NCI-H146 treated with DMSO at 0.1 percent for 48 hours (cell line): ENCODE measurements around the gene EFCAB6.

Source experiments
- DNase-seq: peaks from one replicate; lab custom pipeline; 2025; ENCODE audit not compliant: unreplicated experiment; lab: John Stamatoyannopoulos, UW

The EFCAB6 gene

GRCh38 chr22:43812149-43812842, at the start of gene EFCAB6:
EFCAB6 (minus strand) TSS chr22:43812305; CDS start chr22:43782318, 29,987 bp downstream.
- peak; percentile 74 for DNase-seq

- DNase-seq = no peak
Observed at GRCh38 chr22:43861529-43861928, 49.4 kb upstream of the EFCAB6 start.

GRCh38 chr22:43860831-43861230, 48.7 kb upstream of the EFCAB6 start:
- DNase-seq = no peak

DNA sequence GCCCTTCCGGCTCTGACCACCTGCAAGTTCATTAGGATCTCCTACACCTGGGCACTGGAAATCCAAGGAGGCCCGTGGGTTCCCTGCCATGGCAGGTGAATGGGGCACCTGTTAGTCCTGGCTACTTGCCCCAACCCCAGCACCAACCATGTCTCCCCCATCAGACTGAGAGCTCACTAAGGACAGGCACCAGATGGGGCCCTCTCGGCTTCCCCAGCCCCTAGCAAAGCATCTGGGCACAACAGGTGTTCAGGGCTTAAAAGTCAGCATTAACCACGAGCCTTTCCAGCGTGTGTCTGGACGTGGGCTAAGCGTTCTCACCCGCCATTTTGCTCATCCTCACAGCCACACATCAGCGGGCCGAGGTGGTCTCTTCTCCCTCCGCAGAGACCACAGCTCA, 48.0 kb upstream of the EFCAB6 start:
- no peak for DNase-seq

- DNase-seq = no peak
Observed at GRCh38 chr22:43859621-43860020, 47.5 kb upstream of the EFCAB6 start.

DNA sequence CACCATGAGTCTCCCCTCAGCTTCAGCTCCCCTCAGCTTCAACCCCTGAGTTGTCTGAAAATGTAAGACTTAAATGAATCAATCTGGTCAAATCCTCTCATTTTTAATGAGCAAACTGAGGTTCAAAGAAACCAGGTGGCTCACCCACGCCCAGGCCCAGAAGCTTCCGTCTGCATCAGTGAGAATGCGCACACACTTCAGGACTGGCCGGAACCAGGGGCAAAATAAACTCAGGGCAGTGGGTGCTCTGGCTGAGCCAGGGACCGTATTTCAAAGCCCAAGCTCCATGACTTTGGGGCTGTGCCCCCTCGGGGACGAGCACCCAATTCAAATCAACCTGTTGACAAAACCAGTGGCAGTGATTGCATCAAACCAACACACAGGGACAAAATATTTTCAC, 47.1 kb upstream of the EFCAB6 start:
- DNase-seq = no peak

- DNase-seq = no peak
Observed at GRCh38 chr22:43858156-43858895, 46.2 kb upstream of the EFCAB6 start.

DNA sequence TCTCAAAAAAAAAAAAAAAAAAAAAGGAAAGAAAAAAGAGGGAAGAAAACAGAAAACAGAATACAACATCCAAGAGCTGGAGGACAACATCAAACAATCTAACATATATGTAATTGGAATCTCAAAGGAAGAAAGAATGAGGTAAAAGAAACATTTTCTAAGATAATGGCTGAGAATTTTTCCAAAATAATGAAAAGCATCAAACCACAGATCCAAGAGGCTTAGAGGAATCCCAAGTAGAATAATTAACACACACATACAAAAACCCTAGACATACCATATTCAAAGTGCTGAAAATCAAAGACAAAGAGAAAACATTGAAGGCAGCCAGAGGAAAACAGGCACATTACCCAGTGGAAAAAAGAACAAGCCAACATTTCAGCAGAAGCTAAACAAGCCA, 45.3 kb upstream of the EFCAB6 start:
- DNase-seq = no peak

- no peak for DNase-seq
Observed at GRCh38 chr22:43855431-43855830, 43.3 kb upstream of the EFCAB6 start.

DNA sequence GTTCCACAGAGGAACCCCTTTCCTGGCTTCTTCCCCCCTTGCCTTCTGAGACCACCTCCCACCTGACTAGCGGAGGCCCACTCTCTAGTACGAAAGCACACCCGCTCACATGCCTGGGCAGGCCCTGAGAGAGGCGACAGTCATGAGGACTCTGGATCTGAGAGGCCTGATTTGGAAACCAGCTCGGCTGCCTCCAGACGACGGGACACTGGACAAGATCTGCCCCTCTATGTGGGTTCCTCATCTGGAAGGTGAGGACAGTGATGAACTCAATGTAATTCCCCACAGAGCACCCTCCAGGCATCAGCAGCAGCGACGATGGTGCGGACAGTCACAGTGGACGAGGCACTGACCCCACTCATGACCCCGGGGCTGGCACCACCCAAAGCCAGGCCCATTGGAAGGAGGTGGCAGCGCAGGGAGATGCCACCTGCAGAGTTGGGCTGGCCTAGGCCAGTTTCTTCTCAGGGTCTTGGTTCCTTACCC, 42.7 kb upstream of the EFCAB6 start:
- DNase-seq = no peak

DNA sequence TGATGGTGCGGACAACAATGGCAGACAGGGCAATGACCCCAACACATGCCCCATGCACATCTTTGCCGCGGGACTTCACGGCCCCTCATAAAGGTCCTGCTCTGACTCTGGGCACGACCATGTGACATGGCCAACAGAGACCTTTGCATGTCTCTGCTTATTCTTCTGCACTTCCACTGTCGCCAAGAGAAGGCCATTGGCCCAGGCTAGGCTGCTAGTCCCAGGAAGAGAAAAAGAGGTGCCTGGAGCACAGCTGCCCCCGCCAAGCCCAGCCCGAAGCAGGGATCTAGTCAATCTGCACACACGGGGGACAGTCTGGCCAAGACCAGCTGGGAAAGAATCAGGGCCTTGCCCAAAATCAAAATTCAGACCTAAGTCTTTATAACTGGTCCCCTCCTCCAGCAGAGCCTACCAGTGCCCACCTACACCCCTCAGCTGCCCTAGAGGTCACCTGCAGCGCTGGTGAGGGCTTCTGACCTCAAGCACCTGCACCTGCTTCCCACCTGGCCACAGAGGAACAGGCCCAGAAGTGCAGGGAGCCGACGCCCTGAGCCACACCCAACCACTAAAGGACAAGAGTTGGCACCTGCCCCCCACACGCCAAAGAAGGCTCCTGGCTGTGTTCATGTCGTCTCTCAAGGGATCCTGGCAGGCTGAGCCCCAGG, 42.1 kb upstream of the EFCAB6 start:
- DNase-seq = no peak

GRCh38 chr22:43853328-43853931, 41.3 kb upstream of the EFCAB6 start:
- no peak for DNase-seq

- no peak for DNase-seq
Observed at GRCh38 chr22:43852573-43853327, 40.6 kb upstream of the EFCAB6 start.

DNA sequence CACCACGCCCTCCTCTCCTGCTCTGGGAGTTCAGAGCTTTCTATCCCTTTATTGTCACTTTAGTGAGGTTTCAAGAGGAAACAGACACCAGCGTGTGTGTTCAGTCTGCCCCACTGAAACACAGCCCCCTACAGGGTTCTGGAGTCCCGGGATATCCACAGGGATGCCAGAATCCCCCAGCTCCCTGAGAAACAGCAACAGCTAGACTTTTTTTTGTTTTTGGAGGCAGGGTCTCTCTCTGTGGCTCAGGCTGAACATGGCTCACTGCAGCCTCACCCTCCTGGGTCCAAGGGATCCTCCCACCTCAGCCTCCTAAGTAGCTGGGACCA, 39.8 kb upstream of the EFCAB6 start:
- no peak for DNase-seq

DNA sequence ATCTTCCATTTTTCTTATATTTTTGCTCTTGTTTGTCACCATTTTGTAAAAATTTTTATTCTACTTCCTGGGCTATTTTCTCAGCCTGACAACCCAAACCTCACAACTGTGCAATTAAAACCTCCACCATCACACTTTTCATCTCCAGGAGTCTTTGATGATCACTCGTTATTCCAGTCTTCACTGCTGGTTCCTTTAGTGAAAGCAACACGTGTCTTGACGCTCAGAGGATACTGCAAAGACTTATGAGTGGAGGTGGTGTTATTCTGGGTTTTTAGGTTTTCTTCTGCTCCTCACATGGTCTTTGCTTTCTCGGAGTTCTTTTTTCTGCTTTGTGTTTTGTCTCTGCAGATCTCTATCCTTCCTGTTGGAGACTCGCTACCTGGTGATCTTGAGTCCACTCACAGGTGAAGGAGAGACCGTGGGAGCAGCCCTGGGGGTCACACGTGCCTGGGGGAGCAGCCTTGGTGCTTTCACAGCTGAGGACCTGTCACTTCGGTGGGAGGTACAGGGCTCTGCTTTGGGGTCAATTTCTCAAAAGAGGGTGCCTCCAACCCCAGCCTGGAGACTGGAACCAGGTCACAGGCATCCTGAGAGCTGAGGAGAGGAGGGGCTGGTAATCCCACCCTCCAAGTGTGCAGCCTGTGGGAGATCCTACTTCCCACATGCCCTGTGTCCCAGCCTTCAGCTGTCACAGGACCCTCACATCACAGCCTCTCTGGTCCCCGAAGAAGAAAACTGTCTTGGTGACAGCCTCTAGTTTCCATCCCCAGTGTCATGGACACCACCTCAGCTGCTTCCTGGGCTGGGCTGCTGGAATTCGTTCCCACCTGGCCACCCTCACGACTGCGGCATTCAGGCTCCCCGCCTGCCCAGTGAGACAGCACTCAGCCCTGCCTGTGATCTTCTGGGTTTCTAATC, 39.2 kb upstream of the EFCAB6 start:
- no peak for DNase-seq

DNA sequence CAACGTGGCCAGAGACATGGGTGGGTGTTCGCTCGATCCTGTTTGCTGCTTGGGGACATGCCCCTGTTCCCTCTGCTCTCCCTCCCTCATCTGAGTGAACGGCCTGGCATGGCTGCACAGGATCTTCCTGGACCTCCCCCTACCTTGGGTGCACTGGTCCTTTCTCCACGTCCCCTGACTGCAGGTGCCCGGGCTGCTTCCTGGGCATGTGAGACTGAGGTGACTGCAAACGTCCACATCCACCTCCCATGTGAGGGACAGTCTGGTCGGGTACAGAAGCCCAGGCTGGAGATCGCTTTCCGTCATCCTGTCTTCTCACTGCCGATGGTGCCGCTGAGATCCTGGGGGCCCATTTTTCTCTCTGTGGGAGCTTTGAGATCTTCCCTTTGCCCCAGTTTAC, 38.4 kb upstream of the EFCAB6 start:
- DNase-seq = no peak

- no peak for DNase-seq
Observed at GRCh38 chr22:43849731-43850130, 37.6 kb upstream of the EFCAB6 start.

- DNase-seq = peak; percentile 63
Observed at GRCh38 chr22:43848366-43849171, 36.5 kb upstream of the EFCAB6 start.
